Endodermal cell (in vitro differentiated cells): ENCODE data around the gene EPHA4. TPM values are rescaled to one million over a fixed set of nuclear protein-coding genes. Genes with fewer than 3 reads are reported as not detected.

Experiments used
- DNase-seq: peaks from one replicate; pipeline ENCODE4 v3.0.0-alpha.2; 2017
- H3K27ac ChIP-seq: 2 replicates; pipeline ENCODE4 v1.5.1; 2013; ENCODE audit warnings: mild to moderate bottlenecking, low read depth, low read length, moderate library complexity
- H3K27me3 ChIP-seq: 2 replicates; pipeline ENCODE4 v1.6.1; 2013; ENCODE audit warnings: mild to moderate bottlenecking, low read length, moderate library complexity; ENCODE audit not compliant: insufficient read depth, control insufficient read depth, poor library complexity, severe bottlenecking
- H3K36me3 ChIP-seq: 2 replicates; pipeline ENCODE4 v1.7.0; 2013; ENCODE audit warnings: mild to moderate bottlenecking, low read length, moderate library complexity; ENCODE audit not compliant: control insufficient read depth, insufficient read depth
- H3K4me1 ChIP-seq: one replicate; pipeline ENCODE4 v1.7.0; 2013; ENCODE audit warnings: low read length; ENCODE audit not compliant: control insufficient read depth, insufficient read depth
- H3K4me3 ChIP-seq: 2 replicates; pipeline ENCODE4 v1.5.1; 2013; ENCODE audit warnings: mild to moderate bottlenecking, low read length, moderate library complexity
- H3K9ac ChIP-seq: 2 replicates; pipeline ENCODE4 v1.6.1; 2013; ENCODE audit warnings: mild to moderate bottlenecking, low read length, moderate library complexity; ENCODE audit not compliant: poor library complexity, severe bottlenecking; ENCODE audit errors: extremely low read depth
- H3K9me3 ChIP-seq: 2 replicates; pipeline ENCODE4 v1.6.1; 2013; ENCODE audit warnings: mild to moderate bottlenecking, low read length, moderate library complexity; ENCODE audit not compliant: control insufficient read depth
- H3K27ac Mint-ChIP-seq: 2 replicates; pipeline ENCODE4 v1.8.0; 2020; ENCODE audit warnings: mixed read lengths
- H3K27me3 Mint-ChIP-seq: 2 replicates; pipeline ENCODE4 v1.8.0; 2021; ENCODE audit warnings: mild to moderate bottlenecking, mixed read lengths; ENCODE audit not compliant: insufficient read depth
- H3K36me3 Mint-ChIP-seq: 2 replicates; pipeline ENCODE4 v1.8.0; 2020; ENCODE audit warnings: low read depth, mixed read lengths
- H3K4me1 Mint-ChIP-seq: 2 replicates; pipeline ENCODE4 v1.8.0; 2020; ENCODE audit warnings: mixed read lengths
- H3K4me3 Mint-ChIP-seq: 2 replicates; pipeline ENCODE4 v1.8.0; 2020; ENCODE audit warnings: mild to moderate bottlenecking, moderate library complexity, mixed read lengths
- H3K9me3 Mint-ChIP-seq: 2 replicates; pipeline ENCODE4 v1.8.0; 2020; ENCODE audit warnings: mild to moderate bottlenecking, mixed read lengths
- CTCF ChIP-seq: fragments of 200-600 bp; sonication (generic); conservative IDR thresholded peaks from 2 replicates; pipeline ENCODE4 v1.5.0; 2021; ENCODE audit warnings: antibody characterized with exemption, mild to moderate bottlenecking
- WGBS, 2 experiments: methylation state at CpG; one replicate each; pipeline versions ENCODE4 v1.1.5 to v1.1.7; 2013; ENCODE audit warnings: missing lambda C conversion rate in 2 of 2, mixed read lengths in 1 of 2; ENCODE audit not compliant: insufficient coverage in 1 of 2, insufficient read length in 1 of 2; 5-methylcytosine and 5-hydroxymethylcytosine counted together
- total RNA-seq, 2 donors: library from RNA; stranded (reverse); fragmentation: NEBNext Ultra II Directional in 1 of 2; extraction: Animal tissue kit (Norgen Biotek cat#: 25700) in 1 of 2; gene quantifications; 2 replicates in 1 of 2; 3 replicates in 1 of 2; pipeline ENCODE4 v1.2.1, GENCODE V29; 2021

EPHA4 gene
- total RNA-seq, 2 donors from 2014 or later: 74.1 to 87.3 TPM

GRCh38 chr2:221473451-221473850 is 98.7 kb downstream of the EPHA4 start:
- Mint-ChIP-seq H3K27me3 (peaks cover 4% of the 10 kb centered on the region), H3K9me3 (no peaks in the 10 kb centered on the region), H3K4me1 (peaks cover 49% of the 10 kb centered on the region), H3K36me3 (peaks cover 16% of the 10 kb centered on the region), H3K4me3 (no peak overlapping the region), H3K27ac (peak overlapping the region; percentile 24)
- Histone ChIP-seq H3K4me3 (no peak overlapping the region), H3K36me3 (peaks cover 53% of the 10 kb centered on the region), H3K27ac (no peak overlapping the region), H3K9me3 (no peaks in the 10 kb centered on the region), H3K9ac (no peak overlapping the region), H3K4me1 (peaks cover 15% of the 10 kb centered on the region), H3K27me3 (no peaks in the 10 kb centered on the region)
- no peak for DNase-seq
- no peak for TF ChIP-seq CTCF

DNA sequence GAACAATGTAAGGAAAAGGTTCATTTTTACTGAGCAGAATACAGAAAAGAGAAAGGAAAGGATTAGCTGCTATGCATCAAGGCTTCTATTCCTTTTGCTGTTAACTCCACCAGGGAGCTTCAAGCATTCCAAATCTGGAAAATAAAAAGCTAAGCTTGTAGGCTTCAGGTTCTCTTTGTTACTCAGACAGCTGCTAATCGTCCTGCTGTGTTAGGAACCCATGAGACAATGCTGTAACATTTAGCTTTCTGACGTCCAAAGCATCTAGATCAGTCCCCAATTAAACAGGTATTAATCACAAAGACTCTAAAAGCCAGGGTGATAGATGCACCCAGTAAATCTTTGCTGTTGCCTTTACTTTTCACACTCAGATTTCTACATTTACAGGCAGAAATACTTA is 103.8 kb downstream of the EPHA4 start:
- Histone ChIP-seq H3K4me3 (peak overlapping the region; percentile 10), H3K27ac (no peak overlapping the region), H3K9me3 (no peaks in the 10 kb centered on the region), H3K4me1 (peaks cover 11% of the 10 kb centered on the region), H3K36me3 (peaks cover 29% of the 10 kb centered on the region), H3K9ac (no peak overlapping the region), H3K27me3 (no peaks in the 10 kb centered on the region)
- peak; percentile 72 for DNase-seq
- H3K4me3 Mint-ChIP-seq: no peak overlapping the region
- TF ChIP-seq CTCF: no peak
- no peak overlapping the region for H3K27ac Mint-ChIP-seq
- H3K36me3 Mint-ChIP-seq: peaks cover 7% of the 10 kb centered on the region
- 7 to 20% methylated on average over 2 of the region's 2 CpGs for WGBS, 2 experiments
- peaks cover 60% of the 10 kb centered on the region for H3K4me1 Mint-ChIP-seq
- H3K27me3 Mint-ChIP-seq: peaks cover 4% of the 10 kb centered on the region
- no peaks in the 10 kb centered on the region for H3K9me3 Mint-ChIP-seq

GRCh38 chr2:221467610-221468009 is 104.5 kb downstream of the EPHA4 start:
- no peaks in the 10 kb centered on the region for H3K27me3 ChIP-seq
- H3K27ac Mint-ChIP-seq: no peak overlapping the region
- peaks cover 32% of the 10 kb centered on the region for H3K36me3 ChIP-seq
- peaks cover 11% of the 10 kb centered on the region for H3K4me1 ChIP-seq
- no peaks in the 10 kb centered on the region for H3K9me3 ChIP-seq
- H3K4me3 ChIP-seq: no peak overlapping the region
- no peak overlapping the region for H3K4me3 Mint-ChIP-seq
- no peak for TF ChIP-seq CTCF
- peaks cover 7% of the 10 kb centered on the region for H3K36me3 Mint-ChIP-seq
- WGBS, 2 experiments: 91 to 100% methylated on average over 1 to 2 of the region's 2 CpGs
- H3K4me1 Mint-ChIP-seq: peaks cover 57% of the 10 kb centered on the region
- H3K9ac ChIP-seq: no peak overlapping the region
- DNase-seq: no peak
- peaks cover 4% of the 10 kb centered on the region for H3K27me3 Mint-ChIP-seq
- no peak overlapping the region for H3K27ac ChIP-seq
- no peaks in the 10 kb centered on the region for H3K9me3 Mint-ChIP-seq
